GM23338 (cell line): ENCODE measurements around the gene SNAP47.

Source experiments
- CREB1 ChIP-seq: fragments of 250-450 bp; sonication (Bioruptor Pico); IDR thresholded peaks from 2 replicates; pipeline ENCODE4 v1.5.0; 2020; ENCODE audit warnings: low read depth, mild to moderate bottlenecking, moderate library complexity
- CTCF ChIP-seq, 2 experiments: fragments of 200-600 bp in 1 of 2; sonication (generic) in 1 of 2; conservative IDR thresholded peaks; 2 replicates each; pipeline versions ENCODE4 v1.5.1 to v1.6.1; 2016 to 2017; ENCODE audit warnings: antibody characterized with exemption in 2 of 2, low read depth in 2 of 2, mild to moderate bottlenecking in 2 of 2, moderate library complexity in 1 of 2
- POLR2AphosphoS5 ChIP-seq: IDR thresholded peaks from 2 replicates; pipeline ENCODE4 v1.6.1; 2016; ENCODE audit warnings: antibody characterized with exemption, low read depth

GRCh38 chr1:227736814-227737432, 1.7 kb downstream of the SNAP47 start:
- TF ChIP-seq CTCF (conservative IDR thresholded peaks at IDR 0.05; ENCODE audit: low read depth in 2 of 2) (no peak), CREB1 (CRISPR knock-in tag) (no peak), POLR2AphosphoS5 (no peak)
